ENCODE results near the gene RCCD1. TPM values are rescaled to one million over a fixed set of nuclear protein-coding genes. Genes with fewer than 3 reads are reported as not detected.

The RCCD1 gene
- total RNA-seq, 1 experiment from 2014 or later = 51.5 TPM

- no peaks in the 10 kb centered on the region for H3K9me2 ChIP-seq (ENCODE audit: insufficient read depth)
- ChIA-PET POLR2A (ENCODE audit: unreplicated experiment) (interaction anchor here (0.6 kb wide), 2 partner anchors 1407 to 1929 kb away, joined by 4 to 11 read pairs; no protein-coding TSS in a partner anchor), CTCF (no interaction called here)
- 0 out of 2 replicates have a peak, but pooled peaks cover 6% of the 10 kb centered on the region for H3K36me3 ChIP-seq (ENCODE audit: low read depth)
- no TSS peak for BruUV-seq (replicated peaks)
- no peaks in the 10 kb centered on the region for H3K9me3 ChIP-seq (ENCODE audit: insufficient read depth, low read depth)
- no peaks in the 10 kb centered on the region for H3K27me3 ChIP-seq (ENCODE audit: insufficient read depth, low read depth)
- H3K4me1 ChIP-seq (replicated peaks; ENCODE audit: insufficient read depth) = no peaks in the 10 kb centered on the region
- H3K27ac ChIP-seq = no peak overlapping the region
- H3K4me2 ChIP-seq = no peak overlapping the region
- intact Hi-C loops (cut with micrococcal nuclease; ENCODE audit: unreplicated experiment) = no loop called here
- no peak overlapping the region for H2AFZ ChIP-seq
- H4K20me1 ChIP-seq (ENCODE audit: insufficient read depth) = no peaks in the 10 kb centered on the region
- TF ChIP-seq EZH2 (IDR thresholded peaks at IDR 0.05; ENCODE audit: low read depth) (no peak), CTCF (conservative IDR thresholded peaks at IDR 0.05) (no peak)
- H3K4me3 ChIP-seq = no peak overlapping the region
- no peaks in the 10 kb centered on the region for H3K79me2 ChIP-seq (ENCODE audit: low read depth)
- no peaks in the 10 kb centered on the region for H3F3A ChIP-seq (ENCODE audit: insufficient read depth, low read depth)
- DNase-seq = no peak
These were observed 52.6 kb downstream of the RCCD1 start for GRCh38 chr15:91007266-91007665.

Other genes starting within 250 kb of the RCCD1 start
- 15.1 and 19.1 TPM in 2 replicates for gene BLM, start 237.5 kb upstream of the RCCD1 start, total RNA-seq (2021)
- 48.7 and 50.4 TPM in 2 replicates for gene FURIN, start 86.3 kb upstream of the RCCD1 start, total RNA-seq (2021)
- gene FES, start 70.4 kb upstream of the RCCD1 start, total RNA-seq (2021) = 2.1 and 3.8 TPM in 2 replicates
- gene MAN2A2, start 51.6 kb upstream of the RCCD1 start, total RNA-seq (2021) = 26.4 and 27.1 TPM in 2 replicates
- 18.1 and 20.9 TPM in 2 replicates for gene HDDC3, start 22.3 kb upstream of the RCCD1 start, total RNA-seq (2021)
- 81.8 and 86.0 TPM in 2 replicates for gene UNC45A, start 19.6 kb upstream of the RCCD1 start, total RNA-seq (2021)
- gene PRC1, start 39.7 kb downstream of the RCCD1 start, total RNA-seq (2021) = 145 and 180 TPM in 2 replicates
- 12.1 and 13.6 TPM in 2 replicates for gene VPS33B, start 67.7 kb downstream of the RCCD1 start, total RNA-seq (2021)
- gene SV2B, start 145.4 kb downstream of the RCCD1 start, total RNA-seq (2021) = not detected in 2 replicates

Measured in PC-9 (cell line).